B cell (primary cell): ENCODE results near the gene C1orf198.

Experiments used
- CTCF ChIP-seq: fragments of 200-600 bp; IDR thresholded peaks from one replicate; pipeline ENCODE4 v1.8.0; 2022; ENCODE audit warnings: antibody characterized with exemption, mild to moderate bottlenecking
- EZH2 ChIP-seq: IDR thresholded peaks from 2 replicates; pipeline ENCODE4 v1.6.1; 2012; ENCODE audit warnings: borderline replicate concordance, low read depth, mild to moderate bottlenecking, moderate library complexity, low read length; ENCODE audit not compliant: insufficient read depth, poor library complexity, severe bottlenecking

- TF ChIP-seq EZH2 (no peak), CTCF (no peak)
Measured at GRCh38 chr1:230855886-230856285, 12.4 kb downstream of the C1orf198 start.
